Raji (cell line): ENCODE data around the gene PARD3B.

ENCODE experiments used
- POLR2A ChIP-seq: IDR thresholded peaks from 2 replicates; pipeline ENCODE4 v1.6.1; 2011; ENCODE audit warnings: low read depth, low read length, control low read depth; ENCODE audit not compliant: insufficient read depth

PARD3B gene

DNA sequence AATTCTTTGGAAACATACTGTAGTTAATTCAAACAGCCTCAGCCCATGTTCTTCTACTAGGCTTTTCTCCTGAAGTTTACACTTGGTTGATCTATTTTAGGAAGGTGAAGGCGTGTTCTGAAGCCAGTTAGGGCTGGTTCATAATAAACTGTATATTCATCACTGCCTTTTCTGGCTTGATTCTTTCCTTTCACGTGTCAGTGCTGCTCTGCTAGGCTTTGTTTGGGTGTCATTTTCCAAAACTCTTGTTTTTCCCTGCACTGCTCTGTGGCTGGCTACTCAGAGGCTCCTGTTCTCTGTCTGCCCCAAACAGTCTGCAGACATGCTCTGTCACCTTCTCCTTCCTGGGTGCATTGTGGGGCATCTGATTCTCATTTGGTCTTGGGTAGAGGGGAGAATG, 136.1 kb downstream of the PARD3B start:
- TF ChIP-seq POLR2A, result no peak

DNA sequence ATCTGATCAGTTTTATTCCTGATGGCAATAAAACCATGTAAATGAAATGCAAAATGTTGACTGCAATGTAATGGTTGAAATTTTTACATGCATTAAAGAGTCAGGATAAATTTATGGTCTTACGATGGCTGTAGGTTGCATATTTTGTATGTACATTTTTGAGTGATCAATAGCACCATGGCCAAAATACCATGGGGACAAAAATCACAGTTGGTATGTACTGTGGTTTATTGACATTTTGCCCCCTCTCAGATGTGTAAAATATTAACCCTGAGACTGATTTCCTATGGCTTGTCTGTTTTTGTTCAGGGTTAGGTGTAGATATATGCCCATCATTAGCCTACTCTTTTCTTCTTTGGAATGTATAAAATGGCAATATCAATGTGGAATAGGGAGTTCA, 138.1 kb downstream of the PARD3B start:
- no peak for TF ChIP-seq POLR2A

DNA sequence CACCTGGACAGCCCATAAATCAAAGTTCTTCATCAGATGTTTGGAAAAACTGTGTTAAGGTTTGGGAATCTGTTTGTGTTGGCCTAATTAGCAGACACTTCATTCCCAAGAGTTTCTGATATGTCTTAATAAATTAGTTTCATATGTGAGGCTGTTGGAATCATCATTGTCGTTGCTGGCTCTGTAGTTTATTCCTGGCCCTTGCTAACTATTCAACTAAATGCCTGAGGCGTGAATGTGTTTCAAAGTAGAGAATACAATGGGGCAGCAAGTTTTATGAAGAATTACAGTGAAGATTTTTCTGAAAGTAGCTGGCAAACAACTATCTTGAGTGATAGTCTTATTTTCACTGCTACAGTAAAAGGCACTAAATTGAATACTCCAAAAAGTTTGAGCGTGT, 141.1 kb downstream of the PARD3B start:
- TF ChIP-seq POLR2A, result no peak

DNA sequence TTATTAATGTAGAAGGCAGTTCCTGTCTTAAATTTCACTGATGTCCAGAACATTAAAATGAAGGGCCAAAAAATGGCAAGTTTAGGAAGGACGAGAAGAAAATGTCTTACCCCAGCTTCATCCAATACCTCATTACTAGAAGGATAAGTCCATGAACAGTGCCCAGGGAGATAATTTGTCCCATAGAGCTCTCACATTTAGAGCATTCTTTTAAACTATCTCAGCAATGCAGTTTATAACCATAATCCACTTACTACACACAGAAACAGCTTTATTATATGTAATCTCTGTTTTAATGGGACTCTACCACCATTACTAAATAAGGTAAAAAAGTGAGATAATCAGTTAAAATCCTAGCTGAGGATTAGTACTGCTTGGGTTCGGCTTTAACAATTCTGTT, 142.5 kb downstream of the PARD3B start:
- no peak for TF ChIP-seq POLR2A

DNA sequence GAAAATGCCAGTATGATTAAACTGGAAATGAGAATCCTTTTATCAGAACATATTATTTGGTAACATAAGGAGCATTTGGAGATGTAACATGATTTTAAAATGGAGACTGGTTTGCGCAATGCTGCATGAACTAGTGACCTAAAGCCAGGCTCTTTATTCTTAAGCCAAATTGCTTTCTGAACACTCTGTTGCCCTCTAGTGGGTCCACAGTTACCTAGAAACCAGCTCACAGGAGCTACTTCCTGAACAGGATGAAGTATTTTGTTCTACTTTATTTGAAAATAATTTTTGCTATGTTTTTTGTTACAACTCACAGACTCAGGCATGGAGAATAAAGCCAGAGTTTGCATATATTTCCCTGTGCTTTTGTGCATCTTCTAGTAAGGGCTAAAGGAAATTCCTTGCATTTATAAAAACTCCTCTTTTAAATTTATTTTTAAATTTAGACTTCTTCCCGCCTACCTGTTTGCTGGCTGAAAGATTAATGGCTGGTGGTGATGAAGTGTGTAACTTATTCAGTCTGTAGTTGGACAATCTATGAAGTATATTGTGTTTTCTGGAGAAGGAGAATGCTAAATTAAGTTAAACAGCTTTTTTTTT, 146.7 kb downstream of the PARD3B start:
- no peak for TF ChIP-seq POLR2A

DNA sequence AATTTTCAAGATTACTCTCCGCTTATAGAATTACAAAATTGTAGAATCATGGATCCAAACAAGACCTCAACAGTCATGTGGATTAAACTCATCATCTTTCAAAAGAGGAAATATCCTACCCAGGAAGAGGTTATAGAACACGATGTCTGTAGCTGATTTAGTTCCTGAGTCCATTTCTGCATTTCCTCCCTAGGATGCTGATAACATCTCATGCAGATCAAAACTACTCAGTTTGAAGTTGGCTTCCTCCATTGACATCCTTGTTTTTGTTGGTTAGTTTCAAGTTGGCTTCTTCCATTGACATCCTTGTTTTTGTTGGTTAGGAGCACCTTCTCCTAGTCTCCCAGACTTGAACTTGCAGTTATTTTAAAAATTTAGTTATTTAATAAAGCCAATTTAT, 147.5 kb downstream of the PARD3B start:
- no peak for TF ChIP-seq POLR2A

DNA sequence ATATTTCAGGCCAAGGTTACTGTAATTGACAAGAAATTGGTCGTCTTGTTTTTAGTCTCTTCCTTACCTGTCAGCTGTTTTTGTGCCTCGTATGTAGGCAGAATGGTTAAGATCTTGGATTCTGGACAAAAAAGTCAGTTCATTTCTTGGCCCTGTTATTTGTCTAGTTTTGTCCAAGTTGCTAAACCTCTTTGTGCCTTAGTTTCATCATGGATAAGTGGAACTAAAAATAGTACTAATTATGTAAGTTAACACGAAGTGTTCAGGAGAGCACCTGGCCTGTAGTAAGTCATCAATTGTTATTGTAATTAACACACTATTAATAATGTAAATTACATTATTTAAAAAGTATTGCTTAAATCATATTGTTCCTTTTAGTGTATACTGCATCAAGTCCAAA, 148.0 kb downstream of the PARD3B start:
- TF ChIP-seq POLR2A, result no peak

DNA sequence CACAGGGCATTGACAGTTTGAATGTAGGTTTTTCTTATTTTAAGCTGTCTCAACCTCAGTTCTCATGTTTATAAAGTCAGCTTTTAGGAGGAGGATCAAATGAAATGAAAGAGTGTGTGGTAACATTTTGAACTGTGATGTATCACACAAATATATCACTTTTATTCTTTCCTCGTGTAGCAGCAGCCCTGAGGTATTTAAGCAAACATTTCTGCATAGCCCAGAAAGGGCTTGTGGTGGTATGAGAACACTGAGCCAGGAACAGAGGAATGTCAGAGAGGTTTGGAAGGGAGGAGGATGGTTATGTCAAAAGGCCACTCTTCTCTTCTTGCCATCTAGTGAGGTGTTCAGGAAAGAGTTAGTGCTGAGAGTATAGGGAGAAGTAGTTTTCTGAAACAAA, 150.2 kb downstream of the PARD3B start:
- TF ChIP-seq POLR2A, result no peak

DNA sequence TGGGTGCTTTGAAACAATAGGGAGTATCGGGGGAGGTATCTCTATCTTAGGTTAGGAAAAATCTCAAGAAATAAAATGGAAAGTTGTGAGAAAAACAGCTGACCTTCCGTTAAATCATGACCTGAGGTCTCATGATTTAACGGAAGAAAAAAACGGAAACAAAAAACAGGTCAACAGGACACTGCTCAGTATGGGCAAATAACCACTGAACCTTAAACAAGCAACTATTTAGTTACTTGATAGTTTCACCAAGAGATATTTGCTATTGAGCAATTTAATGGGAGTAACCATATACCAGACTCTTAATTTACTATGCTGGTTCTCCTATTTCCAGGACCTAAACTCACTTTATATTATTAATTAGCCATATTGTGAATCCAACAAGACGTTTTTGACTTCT, 150.8 kb downstream of the PARD3B start:
- no peak for TF ChIP-seq POLR2A

DNA sequence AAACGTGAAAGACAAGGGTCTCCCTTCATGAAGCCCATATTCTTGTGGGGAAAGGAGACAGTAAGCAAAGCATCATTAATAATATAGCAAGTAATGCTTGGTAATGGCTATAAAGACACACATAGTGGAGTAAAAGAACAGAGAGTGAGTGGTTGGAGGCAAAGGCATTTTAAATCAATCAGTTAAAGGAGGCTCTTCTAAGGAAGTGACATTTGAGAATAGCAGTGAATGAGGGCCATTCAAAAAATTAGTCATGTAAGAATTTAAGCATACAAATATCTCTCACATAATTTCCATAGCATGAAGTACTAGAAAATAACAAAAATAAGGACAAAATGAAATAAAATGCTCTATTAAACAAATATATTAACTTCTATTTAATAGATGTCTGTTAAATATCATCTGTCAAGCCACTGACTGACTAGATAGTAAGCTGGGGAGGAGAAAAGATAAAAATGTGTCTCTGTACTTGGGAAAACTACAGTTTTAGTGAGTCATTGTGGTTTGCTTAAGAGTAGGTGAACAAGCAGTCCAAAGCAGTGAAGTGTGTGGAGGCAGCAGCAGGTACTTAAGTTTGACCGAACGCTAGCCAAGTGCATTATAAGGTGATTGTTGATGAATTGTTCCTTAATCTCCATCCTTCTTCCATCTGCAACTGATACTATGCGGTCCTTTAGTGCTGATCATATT, 160.1 kb downstream of the PARD3B start:
- no peak for TF ChIP-seq POLR2A

DNA sequence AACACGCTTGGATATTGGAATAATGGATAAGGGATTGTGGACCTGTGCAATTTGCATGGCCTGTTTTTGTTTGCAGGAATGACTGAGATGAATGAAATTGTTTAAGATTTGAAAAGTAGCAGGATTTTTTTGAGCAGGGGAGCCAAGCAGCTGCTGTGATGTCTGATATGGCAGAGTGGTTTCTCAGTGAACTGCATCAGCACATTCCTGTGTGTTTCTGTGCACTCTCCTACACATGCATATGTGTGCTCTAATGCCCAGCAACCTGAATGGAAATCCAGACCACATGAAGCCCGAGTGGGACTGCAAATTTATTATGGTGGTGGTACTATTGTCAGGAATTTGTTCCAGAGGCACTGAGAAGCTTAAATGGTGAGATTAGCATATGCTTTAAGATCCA, 161.7 kb downstream of the PARD3B start:
- TF ChIP-seq POLR2A, result no peak

DNA sequence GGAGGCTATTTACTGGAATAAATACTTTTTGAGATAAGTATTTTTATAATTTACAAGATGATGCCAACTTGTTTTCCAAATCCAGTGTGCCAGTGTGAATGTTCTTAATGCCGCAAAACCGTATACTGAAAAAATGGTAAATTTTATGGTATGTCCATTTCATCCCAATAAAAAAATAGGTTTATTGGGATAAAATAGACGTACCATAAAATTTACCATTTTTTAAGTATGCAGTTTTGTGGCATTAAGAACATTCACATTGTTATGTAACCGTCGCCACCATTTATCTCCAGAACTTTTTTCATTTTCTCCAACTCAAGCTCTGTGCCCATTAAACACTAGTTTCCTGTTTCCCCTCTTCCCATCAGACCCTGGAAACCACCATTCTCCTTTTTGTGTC, 167.9 kb downstream of the PARD3B start:
- no peak for TF ChIP-seq POLR2A

DNA sequence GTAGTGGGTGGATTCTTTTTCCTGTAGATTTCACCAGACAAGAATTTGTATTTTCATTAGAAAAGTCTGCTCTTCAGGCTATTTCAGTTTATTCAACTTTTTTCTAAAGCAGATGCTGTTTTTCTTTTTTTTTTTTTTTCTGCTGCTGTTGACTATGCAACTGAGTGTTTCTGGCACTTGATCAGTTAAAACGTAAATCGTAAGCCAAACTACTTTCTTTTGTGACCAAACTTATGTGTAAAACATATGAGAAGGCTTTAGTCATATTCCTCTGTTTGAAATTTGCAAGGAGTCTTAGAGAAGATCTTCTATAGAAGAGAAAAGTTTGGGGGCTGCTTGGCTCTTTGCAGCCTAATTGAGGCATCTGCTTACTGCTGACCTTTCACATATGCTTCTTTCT, 170.1 kb downstream of the PARD3B start:
- TF ChIP-seq POLR2A, result no peak

DNA sequence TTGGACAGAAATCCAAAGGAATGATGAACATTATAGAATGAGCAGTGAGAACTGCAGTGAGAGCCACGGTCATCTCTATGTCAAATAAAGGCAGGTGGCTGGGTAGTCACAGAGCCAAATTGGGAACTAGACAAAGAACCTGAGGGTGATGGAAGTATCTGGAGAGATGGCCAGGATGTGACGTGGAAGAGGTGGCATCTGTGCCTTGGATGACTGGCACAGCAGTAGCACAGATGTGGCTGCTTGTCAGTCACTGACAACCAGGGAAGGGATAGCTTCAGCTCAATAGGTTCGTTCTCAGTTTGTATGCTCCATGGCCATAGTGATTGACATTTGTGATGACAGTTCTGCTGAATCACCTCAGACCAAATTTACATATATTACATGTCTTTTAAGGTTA, 172.3 kb downstream of the PARD3B start:
- TF ChIP-seq POLR2A, result no peak

DNA sequence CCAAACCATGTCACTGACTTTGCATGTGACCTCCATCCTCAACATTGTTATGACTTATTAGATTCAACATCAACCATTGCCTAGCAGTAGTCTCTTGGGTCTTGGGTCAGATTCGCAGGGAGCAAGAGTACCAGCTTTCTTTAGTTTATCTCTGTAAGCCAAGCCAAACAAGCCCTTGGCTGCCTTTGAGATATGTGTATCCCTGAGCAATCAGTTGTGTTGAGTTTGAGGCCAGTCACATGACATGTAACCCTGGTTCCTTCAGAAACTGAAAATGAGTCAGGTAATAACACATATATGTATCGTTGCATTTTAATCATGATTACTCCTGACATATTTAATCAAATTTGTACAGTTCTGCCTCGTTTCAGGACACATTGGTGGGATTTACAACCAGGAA, 173.3 kb downstream of the PARD3B start:
- no peak for TF ChIP-seq POLR2A

DNA sequence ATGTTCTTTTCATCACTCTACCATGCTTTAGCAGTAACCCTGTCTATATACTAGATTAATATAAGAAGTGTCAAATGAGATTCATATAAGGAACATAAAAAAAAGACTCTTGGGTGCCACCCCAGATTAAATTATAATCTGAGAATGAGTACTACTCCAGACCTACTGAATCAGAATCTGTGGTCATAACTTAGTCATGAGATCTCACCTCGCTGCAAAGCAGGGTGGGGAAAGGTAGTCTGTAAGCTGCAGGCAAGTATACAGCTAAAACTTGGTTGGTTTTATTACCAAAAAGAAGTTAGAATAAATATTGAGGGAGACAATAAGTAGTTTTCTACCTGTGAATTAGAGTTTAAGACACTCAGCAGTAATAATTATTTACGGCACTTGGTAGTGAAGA, 175.6 kb downstream of the PARD3B start:
- no peak for TF ChIP-seq POLR2A

DNA sequence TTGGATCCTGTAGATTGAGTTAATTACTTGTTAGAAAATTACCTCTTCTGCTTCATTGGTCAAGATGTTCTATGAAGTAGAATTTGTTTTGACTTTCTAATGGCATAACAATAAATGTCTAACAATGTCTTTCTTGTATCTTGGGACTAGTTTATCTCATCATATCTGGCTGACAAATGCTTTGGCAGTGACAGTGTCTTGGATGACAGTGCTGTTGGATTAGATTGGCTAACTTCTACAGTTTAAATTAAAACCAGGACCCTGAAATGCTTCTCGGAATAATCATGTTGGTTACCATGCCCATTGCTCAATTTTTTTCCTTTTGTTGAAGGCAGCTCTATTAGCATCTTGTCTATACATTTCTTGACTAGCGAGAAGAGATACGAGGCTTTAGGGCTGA, 176.9 kb downstream of the PARD3B start:
- no peak for TF ChIP-seq POLR2A
